HepG2 (cell line): Measurements from ENCODE around the gene SEC63. TPM values are rescaled to one million over a fixed set of nuclear protein-coding genes. Genes with fewer than 3 reads are reported as not detected.

Experiments
- ARID5B ChIP-seq: IDR thresholded peaks from 2 replicates; pipeline ENCODE4 v1.4.0; 2020; ENCODE audit warnings: mild to moderate bottlenecking, missing genetic modification reagents
- CBX5 ChIP-seq: sonication (generic); formaldehyde crosslinking; IDR thresholded peaks from 2 replicates; pipeline ENCODE4 v1.4.0; 2020; ENCODE audit warnings: missing genetic modification reagents, borderline replicate concordance
- FOSL2 ChIP-seq: sonication (generic); formaldehyde crosslinking; IDR thresholded peaks from 2 replicates; pipeline ENCODE4 v1.4.0; 2020; ENCODE audit warnings: missing genetic modification reagents
- FOXK1 ChIP-seq: sonication (generic); formaldehyde crosslinking; IDR thresholded peaks from 2 replicates; pipeline ENCODE4 v1.4.0; 2020; ENCODE audit warnings: low read depth, missing genetic modification reagents, borderline replicate concordance
- GATAD2A ChIP-seq: IDR thresholded peaks from 2 replicates; pipeline ENCODE4 v1.6.1; 2016
- HDAC2 ChIP-seq: sonication (generic); formaldehyde crosslinking; IDR thresholded peaks from 2 replicates; pipeline ENCODE4 v1.4.0; 2020; ENCODE audit warnings: missing genetic modification reagents
- HNF4A ChIP-seq: sonication (generic); formaldehyde crosslinking; IDR thresholded peaks from 2 replicates; pipeline ENCODE4 v1.4.0; 2020; ENCODE audit warnings: missing genetic modification reagents
- HNF4G ChIP-seq, 2 experiments: sonication (generic) in 1 of 2; formaldehyde crosslinking in 1 of 2; IDR thresholded peaks; 2 replicates each; pipeline versions ENCODE4 v1.4.0 to v1.6.1; 2011 to 2020; ENCODE audit warnings: borderline replicate concordance in 2 of 2, low read depth in 2 of 2, mild to moderate bottlenecking in 2 of 2, low read length in 1 of 2, missing genetic modification reagents in 1 of 2, moderate library complexity in 1 of 2
- MBD4 ChIP-seq: IDR thresholded peaks from 2 replicates; pipeline ENCODE4 v1.6.1; 2012; ENCODE audit warnings: low read length, inconsistent platforms, borderline replicate concordance
- MEIS2 ChIP-seq: sonication (generic); formaldehyde crosslinking; IDR thresholded peaks from 2 replicates; pipeline ENCODE4 v1.9.0; 2021; ENCODE audit warnings: mild to moderate bottlenecking, missing genetic modification reagents
- POGZ ChIP-seq: sonication (generic); formaldehyde crosslinking; IDR thresholded peaks from 2 replicates; pipeline ENCODE4 v1.4.0; 2020; ENCODE audit warnings: mild to moderate bottlenecking, missing genetic modification reagents
- RARA ChIP-seq: IDR thresholded peaks from 2 replicates; pipeline ENCODE4 v1.6.1; 2016; ENCODE audit warnings: missing genetic modification reagents, missing compliant biosample characterization
- RXRA ChIP-seq: sonication (generic); formaldehyde crosslinking; IDR thresholded peaks from 2 replicates; pipeline ENCODE4 v1.5.1; 2020; ENCODE audit warnings: missing genetic modification reagents
- RXRB ChIP-seq: IDR thresholded peaks from 2 replicates; pipeline ENCODE4 v1.6.1; 2016; ENCODE audit warnings: borderline replicate concordance, missing genetic modification reagents, missing compliant biosample characterization
- SNAPC4 ChIP-seq: sonication (generic); formaldehyde crosslinking; IDR thresholded peaks from 2 replicates; pipeline ENCODE4 v1.4.0; 2020; ENCODE audit warnings: mild to moderate bottlenecking, missing genetic modification reagents
- SNRNP70 ChIP-seq: fragments of 200-400 bp; formaldehyde crosslinking; IDR thresholded peaks from 2 replicates; pipeline ENCODE4 v1.6.1; 2017; ENCODE audit warnings: mild to moderate bottlenecking, low read depth, low read length, moderate library complexity
- ZBTB20 ChIP-seq: sonication (generic); formaldehyde crosslinking; IDR thresholded peaks from 2 replicates; pipeline ENCODE4 v1.8.1; 2023; ENCODE audit warnings: missing genetic modification reagents, low read depth, mild to moderate bottlenecking, borderline replicate concordance
- ZMYM4 ChIP-seq: sonication (generic); formaldehyde crosslinking; IDR thresholded peaks from 2 replicates; pipeline ENCODE4 v1.8.1; 2023; ENCODE audit warnings: mild to moderate bottlenecking, missing genetic modification reagents
- ZNF558 ChIP-seq: sonication (generic); formaldehyde crosslinking; IDR thresholded peaks from 2 replicates; pipeline ENCODE4 v1.9.0; 2022; ENCODE audit warnings: mild to moderate bottlenecking, missing genetic modification reagents, borderline replicate concordance
- ZNF614 ChIP-seq: IDR thresholded peaks from 2 replicates; pipeline ENCODE4 v1.6.1; 2018; ENCODE audit warnings: missing biosample characterization, missing genetic modification reagents, inconsistent platforms, borderline replicate concordance
- polyA plus RNA-seq, 8 experiments: library from polyadenylated mRNA; depleted of rRNA in 3 of 8; stranded (reverse) in 7 of 8; unstranded in 1 of 8; fragments of >200 nt; fragmentation: Illumina TruSeq in 4 of 8; extraction: Trizol in 4 of 8; gene quantifications; 2 replicates each; pipeline versions ENCODE4 v1.2.1 to v1.2.3, GENCODE V29; 2011 to 2016; ENCODE audit warnings: low read depth in 4 of 8, missing spikeins in 1 of 8, mixed read lengths in 1 of 8; ENCODE audit not compliant: insufficient read depth in 1 of 8
- total RNA-seq, 5 experiments: library from RNA; depleted of rRNA; stranded (reverse); fragments of >200 nt; fragmentation: Illumina TruSeq; extraction: Trizol; gene quantifications; 2 replicates each; pipeline ENCODE4 v1.2.3, GENCODE V29; 2016; ENCODE audit warnings: low read depth in 1 of 5

SEC63 gene
- total and polyA plus RNA-seq, 2 of the 13 experiments (the other 11 are each of a cell fraction or from before 2014, with no cell fraction given) = 20.2 to 45.9 TPM

- peak; percentile 46 for TF ChIP-seq HNF4A
- peak; percentile 75 for TF ChIP-seq RARA (CRISPR knock-in tag)
- no peak for TF ChIP-seq SNRNP70
- peak; percentile 57; the same call in 1 of the 2 replicates for TF ChIP-seq FOSL2
- peak; percentile 43; the same call in 1 of the 2 replicates for TF ChIP-seq RXRA (CRISPR knock-in tag)
- no peak for TF ChIP-seq CBX5 (CRISPR knock-in tag)
- TF ChIP-seq ZNF558 (CRISPR knock-in tag) = no peak
- no peak for TF ChIP-seq MBD4
- peak; percentile 25; the same call in 1 of the 2 replicates for TF ChIP-seq ZMYM4 (CRISPR knock-in tag)
- 0 out of 2 replicates have a peak, but pooled peaks have one; percentile 31 for TF ChIP-seq HDAC2 (CRISPR knock-in tag)
- TF ChIP-seq RXRB (CRISPR knock-in tag) = peak; percentile 39; the same call in 1 of the 2 replicates
- TF ChIP-seq GATAD2A (CRISPR knock-in tag) = peak; percentile 62
- no peak for TF ChIP-seq ZNF614 (CRISPR knock-in tag)
- TF ChIP-seq FOXK1 (CRISPR knock-in tag) = 0 out of 2 replicates have a peak, but pooled peaks have one; percentile 15
- TF ChIP-seq SNAPC4 (CRISPR knock-in tag) = peak; percentile 5; the same call in 1 of the 2 replicates
- no peak for TF ChIP-seq ZBTB20 (CRISPR knock-in tag)
- TF ChIP-seq POGZ (CRISPR knock-in tag) = peak; percentile 64; the same call in 1 of the 2 replicates
- no peak for TF ChIP-seq MEIS2 (CRISPR knock-in tag)
- TF ChIP-seq HNF4G (IDR thresholded peaks at IDR 0.05; ENCODE audit: borderline replicate concordance, low read depth, low read length) = no peak
- no peak for TF ChIP-seq HNF4G (CRISPR knock-in tag; IDR thresholded peaks at IDR 0.05; ENCODE audit: borderline replicate concordance, low read depth)
- TF ChIP-seq ARID5B = peak; percentile 75
Observed at GRCh38 chr6:107976155-107976783, 18.3 kb upstream of the SEC63 start (continued).
